Activated CD4-positive, alpha-beta T cell treated with anti-CD3 and anti-CD28 coated beads, Interleukin-2, amount 50 U/mL, for 1 hour (primary cell): ENCODE measurements around the gene SFXN4.
A peak's percentile ranks its signal among the peaks of the same experiment; 100 is the strongest.
"Not testable (repeated sequence)": the region's sequence is repeated elsewhere in the genome, so short reads cannot be mapped to it uniquely, and the experiment has no call there.

Experiments used
- DNase-seq: peaks from one replicate; pipeline ENCODE4 v3.0.0-alpha.2; 2020

SFXN4 gene

GRCh38 chr10:119105155-119105554, 60.4 kb downstream of the SFXN4 start:
- no peak for DNase-seq

GRCh38 chr10:119104654-119105015, 60.9 kb downstream of the SFXN4 start:
- no peak for DNase-seq

- peak; percentile 71 for DNase-seq
These were observed 61.4 kb downstream of the SFXN4 start, which contains the start of gene DENND10 for GRCh38 chr10:119103903-119104653. Gene DENND10, plus strand, starts transcription at chr10:119104113. Its CDS starts 30 bp downstream, at chr10:119104143.

- no peak for DNase-seq
These were observed 62.1 kb downstream of the SFXN4 start for GRCh38 chr10:119103241-119103902.

GRCh38 chr10:119101366-119102098, 64.0 kb downstream of the SFXN4 start:
- DNase-seq: no peak

- no peak for DNase-seq
These were observed 64.9 kb downstream of the SFXN4 start for GRCh38 chr10:119100434-119101238.

GRCh38 chr10:119098576-119098975, 66.9 kb downstream of the SFXN4 start:
- no peak for DNase-seq

GRCh38 chr10:119096641-119097415, 68.7 kb downstream of the SFXN4 start:
- not testable (repeated sequence) for DNase-seq

GRCh38 chr10:119095640-119096039, 69.9 kb downstream of the SFXN4 start:
- no peak for DNase-seq

GRCh38 chr10:119090968-119091367, 74.5 kb downstream of the SFXN4 start:
- DNase-seq: peak; percentile 34
